K562 (cell line): Measurements from ENCODE around the gene KRTAP10-4. TPM values are rescaled to one million over a fixed set of nuclear protein-coding genes. Genes with fewer than 3 reads are reported as not detected.
A peak's percentile ranks its signal among the peaks of the same experiment; 100 is the strongest.

Experiments used
- ATF3 ChIP-seq, 2 experiments: fragments of 450-650 bp in 1 of 2; sonication (generic) in 1 of 2; formaldehyde crosslinking in 1 of 2; IDR thresholded peaks in 1 of 2; conservative IDR thresholded peaks in 1 of 2; 2 replicates each; pipeline versions ENCODE4 v1.6.1 to v1.8.1; 2016 to 2023; ENCODE audit warnings: mild to moderate bottlenecking in 2 of 2, moderate library complexity in 2 of 2, inconsistent platforms in 1 of 2, missing genetic modification reagents in 1 of 2
- CC2D1A ChIP-seq: fragments of 450-650 bp; IDR thresholded peaks from 2 replicates; pipeline ENCODE4 v1.6.1; 2017; ENCODE audit warnings: mild to moderate bottlenecking
- CTCFL ChIP-seq: IDR thresholded peaks from 2 replicates; pipeline ENCODE4 v1.6.1; 2011; ENCODE audit warnings: borderline replicate concordance, low read depth, mild to moderate bottlenecking, moderate library complexity, low read length; ENCODE audit not compliant: insufficient read depth, poor library complexity, severe bottlenecking
- FOXP1 ChIP-seq: sonication (generic); formaldehyde crosslinking; IDR thresholded peaks from 2 replicates; pipeline ENCODE4 v1.8.0; 2022; ENCODE audit warnings: mild to moderate bottlenecking, missing genetic modification reagents
- GABPA ChIP-seq: fragments of 200-800 bp; sonication (Bioruptor generic); conservative IDR thresholded peaks from 2 replicates; pipeline ENCODE4 v1.6.1; 2016; ENCODE audit warnings: low read depth, missing genetic modification characterization, missing compliant biosample characterization
- NR2F6 ChIP-seq: fragments of 450-650 bp; formaldehyde crosslinking; IDR thresholded peaks from 2 replicates; pipeline ENCODE4 v1.4.0; 2020; ENCODE audit warnings: mild to moderate bottlenecking
- NR4A1 ChIP-seq, 2 experiments: fragments of 250-450 bp in 1 of 2; fragments of 450-650 bp in 1 of 2; sonication (Bioruptor Pico) in 1 of 2; IDR thresholded peaks; 2 replicates each; pipeline versions ENCODE4 v1.4.0 to v1.6.1; 2016 to 2020; ENCODE audit warnings: mild to moderate bottlenecking in 2 of 2, missing compliant biosample characterization in 1 of 2, missing genetic modification characterization in 1 of 2, moderate library complexity in 1 of 2
- POLR3G ChIP-seq: IDR thresholded peaks from 2 replicates; pipeline ENCODE4 v1.6.1; 2011; ENCODE audit not compliant: insufficient read length, insufficient replicate concordance; ENCODE audit errors: extremely low read depth
- RHOXF2B ChIP-seq: fragments of 250-450 bp; sonication (Bioruptor Pico); conservative IDR thresholded peaks from 2 replicates; pipeline ENCODE4 v1.5.1; 2021
- SAP30 ChIP-seq: fragments of 200-600 bp; sonication (generic); IDR thresholded peaks from 2 replicates; pipeline ENCODE4 v1.6.1; 2012; ENCODE audit warnings: borderline replicate concordance, low read depth, mild to moderate bottlenecking, moderate library complexity, low read length, control low read depth, inconsistent platforms; ENCODE audit not compliant: insufficient read depth, poor library complexity, severe bottlenecking
- SRSF9 ChIP-seq: fragments of 200-400 bp; formaldehyde crosslinking; IDR thresholded peaks from 2 replicates; pipeline ENCODE4 v1.6.1; 2017; ENCODE audit warnings: low read depth, low read length, borderline replicate concordance
- TBL1XR1 ChIP-seq, 2 experiments: IDR thresholded peaks; 2 replicates each; pipeline ENCODE4 v1.6.1; 2012; ENCODE audit warnings: improper control_type of control experiment in 2 of 2, low read length in 2 of 2, mild to moderate bottlenecking in 1 of 2
- ZFP91 ChIP-seq: sonication (generic); formaldehyde crosslinking; IDR thresholded peaks from 2 replicates; pipeline ENCODE4 v1.8.0; 2022; ENCODE audit warnings: mild to moderate bottlenecking, missing genetic modification reagents
- ZNF277 ChIP-seq: fragments of 250-450 bp; sonication (Bioruptor Pico); IDR thresholded peaks from 2 replicates; pipeline ENCODE4 v1.8.0; 2022; ENCODE audit warnings: inconsistent platforms, mild to moderate bottlenecking, moderate library complexity, borderline replicate concordance
- ZNF3 ChIP-seq: fragments of 250-450 bp; sonication (Bioruptor Pico); IDR thresholded peaks from 2 replicates; pipeline ENCODE4 v1.5.0; 2021; ENCODE audit warnings: mild to moderate bottlenecking, moderate library complexity
- ZNF444 ChIP-seq: fragments of 250-450 bp; sonication (Bioruptor Pico); IDR thresholded peaks from 2 replicates; pipeline ENCODE4 v1.4.0; 2020; ENCODE audit warnings: mild to moderate bottlenecking, moderate library complexity
- ZNF507 ChIP-seq: conservative IDR thresholded peaks from 2 replicates; pipeline ENCODE4 v1.6.1; 2017; ENCODE audit warnings: missing genetic modification characterization, missing compliant biosample characterization
- polyA plus RNA-seq, 8 experiments: library from polyadenylated mRNA; depleted of rRNA in 4 of 8; stranded (reverse) in 5 of 8; unstranded in 3 of 8; fragments of >200 nt; fragmentation: Nextera tagmentation in 2 of 8; fragmentation: Illumina TruSeq in 1 of 8; extraction: Ambion mirVana in 2 of 8; extraction: Trizol in 1 of 8; gene quantifications; 2 replicates each; pipeline versions ENCODE4 v1.2.1 to v1.2.3, GENCODE V29; 2011 to 2014; ENCODE audit warnings: inconsistent platforms in 1 of 8, missing spikeins in 1 of 8
- total RNA-seq, 7 experiments: library from RNA; depleted of rRNA in 6 of 7; stranded (reverse); fragments of >200 nt in 6 of 7; fragmentation: Illumina TruSeq in 2 of 7; extraction: Trizol in 2 of 7; gene quantifications; 2 replicates each; pipeline versions ENCODE4 v1.2.1 to v1.2.3, GENCODE V29; 2011 to 2021; ENCODE audit warnings: low replicate concordance in 1 of 7
- TF ChIP-seq, protein P1 (sequence below): fragments of 250-450 bp; sonication (Bioruptor Pico); IDR thresholded peaks from 2 replicates; pipeline ENCODE4 v1.4.0; 2020
- TF ChIP-seq, protein P2 (sequence below): sonication (generic); formaldehyde crosslinking; IDR thresholded peaks from 2 replicates; pipeline ENCODE4 v1.8.1; 2022; ENCODE audit warnings: missing genetic modification reagents

The KRTAP10-4 gene
- total and polyA plus RNA-seq, 9 of the 15 experiments (the other 6 are each of a cell fraction or from before 2014, with no cell fraction given) = not detected

DNA sequence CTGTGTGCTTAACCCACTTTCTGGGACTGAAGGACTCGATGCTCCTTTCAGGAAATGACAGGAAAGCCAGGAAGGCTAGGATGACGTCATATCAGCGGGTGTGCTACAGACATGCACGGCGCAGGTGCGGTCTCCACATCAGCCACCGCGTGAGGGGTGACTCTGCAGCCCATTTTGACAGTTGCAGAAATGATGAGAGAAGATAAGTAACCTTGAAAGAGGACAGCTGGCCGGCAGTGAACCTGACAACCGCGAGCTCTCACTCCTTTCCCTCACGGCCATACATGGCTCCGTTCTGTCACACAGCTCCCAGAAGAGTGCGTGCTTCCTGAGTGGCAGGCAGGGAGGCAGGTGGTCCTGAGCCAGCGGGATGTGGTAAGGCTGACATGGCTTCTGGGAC is 8.5 kb downstream of the KRTAP10-4 start (continued):
- TF ChIP-seq ZFP91 (no peak), CTCFL (no peak), FOXP1 (no peak), RHOXF2B (CRISPR knock-in tag) (no peak), POLR3G (no peak), TBL1XR1 (IDR thresholded peaks at IDR 0.05; ENCODE audit: low read length in 2 of 2) (no peak), ZNF444 (no peak), ZNF3 (no peak), SRSF9 (no peak), ZNF277 (CRISPR knock-in tag) (no peak), NR2F6 (CRISPR knock-in tag) (no peak), CC2D1A (no peak), GABPA (tag) (peak; percentile 56), NR4A1 (CRISPR knock-in tag; IDR thresholded peaks at IDR 0.05) (no peak), NR4A1 (tag; IDR thresholded peaks at IDR 0.05) (peak; percentile 82), ZNF507 (tag) (no peak), ATF3 (IDR thresholded peaks at IDR 0.05) (peak; percentile 98), ATF3 (CRISPR knock-in tag; conservative IDR thresholded peaks at IDR 0.05) (no peak), SAP30 (peak; percentile 64)
- TF ChIP-seq, protein P1, sequence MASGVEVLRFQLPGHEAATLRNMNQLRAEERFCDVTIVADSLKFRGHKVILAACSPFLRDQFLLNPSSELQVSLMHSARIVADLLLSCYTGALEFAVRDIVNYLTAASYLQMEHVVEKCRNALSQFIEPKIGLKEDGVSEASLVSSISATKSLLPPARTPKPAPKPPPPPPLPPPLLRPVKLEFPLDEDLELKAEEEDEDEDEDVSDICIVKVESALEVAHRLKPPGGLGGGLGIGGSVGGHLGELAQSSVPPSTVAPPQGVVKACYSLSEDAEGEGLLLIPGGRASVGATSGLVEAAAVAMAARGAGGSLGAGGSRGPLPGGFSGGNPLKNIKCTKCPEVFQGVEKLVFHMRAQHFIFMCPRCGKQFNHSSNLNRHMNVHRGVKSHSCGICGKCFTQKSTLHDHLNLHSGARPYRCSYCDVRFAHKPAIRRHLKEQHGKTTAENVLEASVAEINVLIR = peak; percentile 52; the same call in 1 of the 2 replicates
- TF ChIP-seq, protein P2, sequence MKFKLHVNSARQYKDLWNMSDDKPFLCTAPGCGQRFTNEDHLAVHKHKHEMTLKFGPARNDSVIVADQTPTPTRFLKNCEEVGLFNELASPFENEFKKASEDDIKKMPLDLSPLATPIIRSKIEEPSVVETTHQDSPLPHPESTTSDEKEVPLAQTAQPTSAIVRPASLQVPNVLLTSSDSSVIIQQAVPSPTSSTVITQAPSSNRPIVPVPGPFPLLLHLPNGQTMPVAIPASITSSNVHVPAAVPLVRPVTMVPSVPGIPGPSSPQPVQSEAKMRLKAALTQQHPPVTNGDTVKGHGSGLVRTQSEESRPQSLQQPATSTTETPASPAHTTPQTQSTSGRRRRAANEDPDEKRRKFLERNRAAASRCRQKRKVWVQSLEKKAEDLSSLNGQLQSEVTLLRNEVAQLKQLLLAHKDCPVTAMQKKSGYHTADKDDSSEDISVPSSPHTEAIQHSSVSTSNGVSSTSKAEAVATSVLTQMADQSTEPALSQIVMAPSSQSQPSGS (CRISPR knock-in tag) = peak; percentile 81; the same call in 1 of the 2 replicates
